Activated CD4-positive, alpha-beta T cell treated with anti-CD3 and anti-CD28 coated beads, Interleukin-2, amount 10 ng/mL, durations not matched to agents 24 days and 14 days (primary cell): ENCODE data around the gene ZNF644. TPM values are rescaled to one million over a fixed set of nuclear protein-coding genes. Genes with fewer than 3 reads are reported as not detected.

ENCODE experiments used
- DNase-seq: peaks from one replicate; pipeline ENCODE4 v3.0.0; 2022
- H3K27ac Mint-ChIP-seq: one replicate; pipeline ENCODE4 v1.8.0; 2022; ENCODE audit warnings: mild to moderate bottlenecking, mixed read lengths
- H3K27me3 Mint-ChIP-seq: one replicate; pipeline ENCODE4 v1.8.0; 2022; ENCODE audit warnings: mixed read lengths
- H3K36me3 Mint-ChIP-seq: one replicate; pipeline ENCODE4 v1.8.0; 2022; ENCODE audit warnings: low read depth, mild to moderate bottlenecking, mixed read lengths
- H3K4me1 Mint-ChIP-seq: one replicate; pipeline ENCODE4 v1.8.0; 2021; ENCODE audit warnings: mixed read lengths
- H3K4me3 Mint-ChIP-seq: one replicate; pipeline ENCODE4 v1.8.0; 2022; ENCODE audit warnings: mild to moderate bottlenecking, moderate library complexity, mixed read lengths
- H3K9me3 Mint-ChIP-seq: one replicate; pipeline ENCODE4 v1.8.0; 2021; ENCODE audit warnings: mixed read lengths
- intact Hi-C: fragments of 100-400 bp; cut with micrococcal nuclease; formaldehyde crosslinking; loops from one replicate; pipeline ENCODE4 v1.15.1; 2023
- total RNA-seq: library from RNA; stranded (reverse); gene quantifications from 2 replicates; pipeline ENCODE4 v1.2.3, GENCODE V29; 2022

Gene ZNF644
- total RNA-seq, 1 donor from 2014 or later = 57.7 TPM

DNA sequence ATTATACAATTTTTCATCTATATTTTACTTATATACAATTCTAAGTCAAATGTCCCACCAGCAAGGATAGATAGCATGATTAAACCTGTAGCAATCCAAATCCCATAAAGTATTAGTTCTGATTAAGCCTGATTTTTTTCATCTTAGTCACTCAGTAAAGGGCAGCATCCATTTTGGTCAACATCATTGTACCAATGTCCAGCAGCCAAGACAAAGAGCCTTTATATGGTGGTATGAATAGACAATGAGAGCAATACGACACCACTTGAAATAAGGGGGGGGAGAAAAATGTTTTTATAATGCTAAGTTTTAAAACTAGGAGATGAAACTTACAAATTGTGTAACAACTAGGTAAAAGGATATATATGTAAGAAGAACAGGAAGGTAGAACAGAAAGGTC is 7.4 kb downstream of the ZNF644 start:
- Mint-ChIP-seq H3K27ac (peak overlapping the region; percentile 5), H3K4me1 (peaks cover 50% of the 10 kb centered on the region), H3K9me3 (no peaks in the 10 kb centered on the region), H3K36me3 (peaks cover 36% of the 10 kb centered on the region), H3K4me3 (no peak overlapping the region), H3K27me3 (no peaks in the 10 kb centered on the region)
- intact Hi-C loops = no loop called here
- no peak for DNase-seq

DNA sequence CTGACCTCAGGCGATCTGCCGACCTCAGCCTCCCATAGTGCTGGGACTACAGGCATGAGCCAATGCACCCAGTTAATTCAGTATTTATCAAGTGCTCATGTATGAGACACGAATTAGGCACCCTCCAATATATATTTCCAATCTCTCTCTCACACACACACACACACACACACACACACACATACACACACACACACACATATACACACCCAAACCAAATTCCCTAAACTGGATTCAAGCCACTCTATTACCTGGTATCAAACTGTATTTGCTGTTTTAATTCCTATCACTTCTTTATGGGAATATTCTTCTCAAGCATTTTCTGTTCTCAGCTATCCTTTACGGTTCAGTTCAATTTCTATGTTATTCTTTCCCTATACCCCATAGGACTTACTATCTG is 8.5 kb downstream of the ZNF644 start:
- peaks cover 29% of the 10 kb centered on the region for H3K36me3 Mint-ChIP-seq
- no peaks in the 10 kb centered on the region for H3K27me3 Mint-ChIP-seq
- no peak for DNase-seq
- no peaks in the 10 kb centered on the region for H3K9me3 Mint-ChIP-seq
- no peak overlapping the region for H3K4me3 Mint-ChIP-seq
- H3K27ac Mint-ChIP-seq = no peak overlapping the region
- intact Hi-C loops = no loop called here
- peaks cover 41% of the 10 kb centered on the region for H3K4me1 Mint-ChIP-seq

DNA sequence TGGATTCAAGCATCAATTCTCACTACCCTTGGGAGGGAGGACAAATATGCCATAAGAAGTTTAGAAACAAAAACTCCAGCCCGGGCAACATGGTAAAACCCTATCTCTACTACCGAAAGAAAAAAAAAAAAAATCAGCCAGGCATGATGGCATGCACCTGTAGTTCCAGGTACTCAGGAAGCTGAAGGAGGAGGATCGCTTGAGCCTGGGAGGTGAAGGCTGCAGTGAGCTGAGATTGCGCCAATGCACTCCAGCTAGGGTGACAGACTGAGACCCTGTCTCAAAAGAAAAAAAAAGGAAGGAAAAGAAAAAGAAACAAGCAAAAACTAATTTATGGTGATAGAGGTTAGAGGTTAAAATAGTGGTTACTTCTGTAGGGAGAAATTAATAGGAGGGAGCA is 9.6 kb downstream of the ZNF644 start:
- Mint-ChIP-seq H3K9me3 (no peaks in the 10 kb centered on the region), H3K27ac (no peak overlapping the region), H3K4me3 (no peak overlapping the region), H3K27me3 (no peaks in the 10 kb centered on the region), H3K36me3 (peaks cover 30% of the 10 kb centered on the region), H3K4me1 (peaks cover 40% of the 10 kb centered on the region)
- DNase-seq = no peak
- intact Hi-C loops = no loop called here

DNA sequence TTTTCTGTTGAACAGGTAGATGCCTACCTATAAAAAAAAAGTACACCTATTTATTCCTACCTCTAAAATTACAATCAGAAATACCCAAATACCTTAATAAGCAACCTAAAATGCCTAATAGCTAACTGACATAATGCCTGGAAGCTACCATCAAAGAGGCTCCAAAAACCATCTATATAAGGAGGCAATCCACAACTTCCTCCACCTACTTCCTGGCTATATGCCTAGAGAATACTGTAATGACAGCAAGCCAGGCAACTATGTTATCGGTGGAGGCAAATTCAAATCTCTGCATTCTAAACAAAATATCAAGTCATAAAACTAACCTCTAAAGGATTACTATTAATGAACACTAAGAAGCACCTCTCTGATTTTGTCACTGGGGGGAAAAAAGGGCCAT is 10.1 kb downstream of the ZNF644 start:
- peaks cover 33% of the 10 kb centered on the region for H3K36me3 Mint-ChIP-seq
- no peak for DNase-seq
- H3K27me3 Mint-ChIP-seq = no peaks in the 10 kb centered on the region
- intact Hi-C loops = no loop called here
- H3K4me1 Mint-ChIP-seq = peaks cover 42% of the 10 kb centered on the region
- H3K9me3 Mint-ChIP-seq = no peaks in the 10 kb centered on the region
- no peak overlapping the region for H3K4me3 Mint-ChIP-seq
- no peak overlapping the region for H3K27ac Mint-ChIP-seq

DNA sequence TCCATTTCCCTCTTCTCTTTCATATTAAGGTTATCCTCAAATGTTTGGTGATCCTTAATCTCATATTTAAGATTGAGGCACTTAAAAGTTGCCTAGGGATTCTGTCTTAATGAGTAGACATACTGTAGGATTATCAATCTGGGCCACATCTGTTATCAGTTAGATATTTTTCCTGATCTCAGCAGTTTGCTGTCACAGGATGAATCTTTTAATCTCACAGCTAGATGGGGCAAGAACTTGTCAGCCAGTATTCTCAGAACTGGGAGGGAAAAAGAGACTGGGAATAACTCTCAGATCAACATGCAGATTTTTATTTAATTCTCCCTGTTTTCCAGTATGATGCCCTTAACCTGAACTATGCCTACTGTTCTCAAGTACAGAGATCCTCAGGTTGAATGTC is 14.0 kb downstream of the ZNF644 start:
- peaks cover 45% of the 10 kb centered on the region for H3K36me3 Mint-ChIP-seq
- no peak overlapping the region for H3K4me3 Mint-ChIP-seq

DNA sequence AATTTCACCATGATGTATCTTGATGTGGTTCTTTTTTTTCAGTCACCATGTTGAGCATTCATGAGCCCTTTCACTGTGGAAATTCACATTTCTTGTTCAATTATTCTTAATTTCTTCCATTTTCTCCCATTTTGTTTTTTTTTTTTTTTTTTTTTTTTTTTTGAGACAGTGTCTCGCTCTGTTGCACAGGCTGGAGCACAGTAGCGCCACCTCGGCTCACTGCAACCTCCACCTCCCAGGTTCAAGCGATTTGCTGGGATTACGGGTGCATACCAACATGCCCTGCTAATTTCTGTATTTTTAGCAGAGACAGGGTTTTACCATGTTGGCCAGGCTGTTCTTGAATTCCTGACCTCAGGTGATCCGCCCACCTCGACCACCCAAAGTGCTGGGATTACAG is 14.7 kb downstream of the ZNF644 start:
- H3K36me3 Mint-ChIP-seq = peaks cover 43% of the 10 kb centered on the region
- H3K27ac Mint-ChIP-seq = no peak overlapping the region

More for the DNA sequence above, 14.0 kb downstream of the ZNF644 start:
- no peak for DNase-seq
- Mint-ChIP-seq H3K9me3 (peaks cover 5% of the 10 kb centered on the region), H3K27me3 (no peaks in the 10 kb centered on the region), H3K27ac (no peak overlapping the region), H3K4me1 (peaks cover 47% of the 10 kb centered on the region)
- intact Hi-C loops = no loop called here

DNA sequence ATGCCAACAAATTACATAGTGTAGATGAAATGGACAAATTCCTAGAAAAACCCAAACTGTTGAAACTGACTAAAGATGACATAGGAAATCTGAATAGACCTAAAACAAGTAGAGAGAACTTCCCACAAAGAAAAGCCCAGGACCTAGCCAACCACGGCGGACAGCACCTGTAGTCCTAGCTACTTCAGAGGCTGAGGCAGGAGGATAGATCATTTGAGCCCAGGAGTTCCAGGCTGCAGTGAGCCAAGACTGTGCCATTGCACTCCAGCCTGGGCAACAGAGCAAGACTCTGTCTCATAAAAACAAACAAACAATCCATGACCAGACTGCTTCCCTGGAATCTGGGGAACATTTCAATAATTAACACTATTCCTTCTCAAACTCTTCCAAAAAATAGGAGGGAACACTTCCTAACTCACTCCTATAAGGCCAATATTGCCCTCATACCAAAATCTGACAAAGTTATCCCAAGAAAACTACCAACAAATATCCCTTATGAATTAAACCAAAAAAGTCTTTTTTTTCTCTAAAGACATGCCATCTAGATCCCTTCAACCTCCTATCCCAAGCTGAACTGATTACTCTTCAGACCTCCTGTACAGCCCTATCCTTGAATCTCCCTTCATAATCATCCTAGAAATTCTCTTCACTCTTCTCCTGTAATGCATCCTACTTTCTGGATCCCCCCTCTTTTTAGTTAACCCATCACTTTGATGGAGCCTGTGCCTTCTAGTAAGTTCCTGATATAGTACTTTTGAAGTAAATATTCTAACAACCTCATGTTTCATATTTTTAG is 15.5 kb downstream of the ZNF644 start:
- intact Hi-C loops = no loop called here
- no peak for DNase-seq
- peaks cover 36% of the 10 kb centered on the region for H3K4me1 Mint-ChIP-seq
- peaks cover 49% of the 10 kb centered on the region for H3K36me3 Mint-ChIP-seq
- peak overlapping the region; percentile 7 for H3K27ac Mint-ChIP-seq
- H3K27me3 Mint-ChIP-seq = no peaks in the 10 kb centered on the region
- peaks cover 5% of the 10 kb centered on the region for H3K9me3 Mint-ChIP-seq
- no peak overlapping the region for H3K4me3 Mint-ChIP-seq

More for the DNA sequence above, 14.7 kb downstream of the ZNF644 start:
- DNase-seq = no peak
- H3K4me3 Mint-ChIP-seq = no peak overlapping the region
- H3K4me1 Mint-ChIP-seq = peaks cover 41% of the 10 kb centered on the region
- H3K9me3 Mint-ChIP-seq = peaks cover 5% of the 10 kb centered on the region
- H3K27me3 Mint-ChIP-seq = no peaks in the 10 kb centered on the region
- intact Hi-C loops = no loop called here

DNA sequence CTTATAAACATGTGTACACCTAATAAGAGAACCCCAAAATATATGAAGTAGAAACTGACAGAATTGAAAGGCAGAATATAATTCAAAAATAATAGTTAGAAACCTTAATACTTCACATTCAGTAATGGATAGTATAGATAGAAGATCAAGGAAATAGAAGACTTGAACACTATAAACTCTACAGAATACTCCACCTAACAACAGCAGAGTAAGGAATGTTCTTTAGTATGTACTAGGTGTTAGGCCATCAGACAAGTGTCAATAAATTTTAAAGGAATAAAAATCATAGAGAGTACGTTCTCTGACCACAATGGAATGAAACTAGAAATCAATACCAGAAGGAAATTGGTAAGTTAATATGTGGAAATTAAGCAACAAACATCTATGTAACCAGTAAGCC is 16.6 kb downstream of the ZNF644 start:
- H3K9me3 Mint-ChIP-seq = peaks cover 9% of the 10 kb centered on the region
- DNase-seq = no peak
- intact Hi-C loops = no loop called here
- no peak overlapping the region for H3K27ac Mint-ChIP-seq
- H3K27me3 Mint-ChIP-seq = no peaks in the 10 kb centered on the region
- no peak overlapping the region for H3K4me3 Mint-ChIP-seq
- peaks cover 52% of the 10 kb centered on the region for H3K36me3 Mint-ChIP-seq
- peaks cover 41% of the 10 kb centered on the region for H3K4me1 Mint-ChIP-seq

DNA sequence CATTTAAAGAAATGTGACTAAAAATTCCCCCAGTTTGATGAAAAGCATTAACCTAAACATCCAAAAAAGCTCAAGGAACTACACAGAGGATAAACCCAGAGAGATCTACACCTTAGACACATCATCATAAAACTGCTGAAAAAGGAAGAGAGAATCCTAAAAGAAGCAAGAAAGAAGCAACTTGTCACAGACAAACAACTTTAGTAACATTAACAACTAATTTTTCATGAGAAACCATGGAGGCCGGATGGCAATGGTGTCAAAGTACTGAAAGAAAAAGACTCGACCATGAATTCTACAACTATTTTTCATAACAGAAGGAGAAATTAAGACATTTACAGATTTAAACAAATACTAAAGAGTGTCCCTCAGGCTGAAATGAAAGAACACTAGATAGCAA is 17.7 kb downstream of the ZNF644 start:
- Mint-ChIP-seq H3K27me3 (no peaks in the 10 kb centered on the region), H3K27ac (no peak overlapping the region), H3K4me3 (no peak overlapping the region), H3K36me3 (peaks cover 57% of the 10 kb centered on the region), H3K4me1 (peaks cover 47% of the 10 kb centered on the region), H3K9me3 (peaks cover 12% of the 10 kb centered on the region)
- intact Hi-C loops = no loop called here
- DNase-seq = no peak

DNA sequence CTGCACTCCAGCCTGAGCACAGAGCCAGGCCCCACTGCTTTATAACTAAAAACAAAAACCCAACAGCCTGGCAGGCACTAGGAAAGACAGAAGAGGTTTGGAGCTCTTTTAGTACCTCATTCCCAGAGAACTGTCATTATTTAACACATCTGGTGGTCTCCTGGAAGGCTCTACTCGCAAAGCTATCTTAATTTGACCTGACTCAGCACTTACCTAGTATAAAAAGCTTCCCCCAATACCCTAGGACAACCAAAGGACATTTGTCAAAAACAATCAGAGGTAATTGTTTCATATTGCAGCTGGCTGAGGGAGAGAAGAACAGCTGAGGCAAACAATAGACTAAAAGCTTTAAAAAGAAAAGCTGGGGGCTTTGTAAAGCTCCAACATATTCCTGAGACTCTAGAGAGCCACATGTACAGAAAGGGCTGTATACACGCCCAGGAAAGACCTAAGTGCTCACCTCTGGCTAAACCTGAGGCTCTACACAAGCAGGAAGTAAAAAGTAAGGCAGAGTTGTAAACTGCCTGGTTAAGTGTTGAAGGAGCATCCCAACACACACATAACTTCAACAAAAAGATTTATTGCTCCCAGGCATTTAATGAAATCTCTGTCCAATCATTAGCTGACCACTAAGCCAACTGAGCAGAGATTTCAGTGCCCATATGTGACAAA is 25.0 kb downstream of the ZNF644 start:
- H3K9me3 Mint-ChIP-seq = peaks cover 19% of the 10 kb centered on the region
- DNase-seq = no peak
- H3K27ac Mint-ChIP-seq = no peak overlapping the region
- intact Hi-C loops = no loop called here
- H3K36me3 Mint-ChIP-seq = peaks cover 55% of the 10 kb centered on the region
- no peak overlapping the region for H3K4me3 Mint-ChIP-seq
- no peaks in the 10 kb centered on the region for H3K27me3 Mint-ChIP-seq
- peaks cover 34% of the 10 kb centered on the region for H3K4me1 Mint-ChIP-seq

DNA sequence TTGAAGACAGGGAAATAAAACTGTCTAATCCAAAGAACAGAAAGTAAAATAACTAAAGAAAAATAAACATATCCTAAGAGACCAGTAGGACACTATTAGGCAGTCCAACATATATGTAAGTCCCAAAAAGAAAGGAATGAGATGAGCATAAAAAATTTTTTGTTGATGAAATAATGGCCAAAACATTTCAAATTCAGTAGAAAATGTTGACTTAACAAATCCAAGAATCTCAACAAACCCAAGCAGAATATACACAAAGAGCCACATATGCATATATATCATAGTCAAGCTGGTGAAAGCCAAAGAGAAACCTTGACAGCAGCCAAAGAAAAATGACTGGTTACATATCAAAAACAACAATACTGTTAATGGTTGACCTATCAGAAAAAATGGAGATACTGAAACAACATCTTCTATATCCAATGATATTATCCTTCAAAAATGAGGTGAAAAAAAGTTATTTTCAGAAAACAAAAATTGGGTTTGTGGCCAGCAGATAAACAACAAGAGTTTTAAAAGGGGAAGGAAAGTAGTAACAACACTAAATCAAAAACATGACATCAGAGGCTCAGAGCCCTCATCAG is 26.4 kb downstream of the ZNF644 start:
- intact Hi-C loops = no loop called here
- no peak for DNase-seq
- H3K4me3 Mint-ChIP-seq = no peak overlapping the region
- peak overlapping the region; percentile 37 for H3K27ac Mint-ChIP-seq
- H3K4me1 Mint-ChIP-seq = peaks cover 41% of the 10 kb centered on the region
- H3K9me3 Mint-ChIP-seq = peaks cover 20% of the 10 kb centered on the region
- no peaks in the 10 kb centered on the region for H3K27me3 Mint-ChIP-seq
- peaks cover 59% of the 10 kb centered on the region for H3K36me3 Mint-ChIP-seq

DNA sequence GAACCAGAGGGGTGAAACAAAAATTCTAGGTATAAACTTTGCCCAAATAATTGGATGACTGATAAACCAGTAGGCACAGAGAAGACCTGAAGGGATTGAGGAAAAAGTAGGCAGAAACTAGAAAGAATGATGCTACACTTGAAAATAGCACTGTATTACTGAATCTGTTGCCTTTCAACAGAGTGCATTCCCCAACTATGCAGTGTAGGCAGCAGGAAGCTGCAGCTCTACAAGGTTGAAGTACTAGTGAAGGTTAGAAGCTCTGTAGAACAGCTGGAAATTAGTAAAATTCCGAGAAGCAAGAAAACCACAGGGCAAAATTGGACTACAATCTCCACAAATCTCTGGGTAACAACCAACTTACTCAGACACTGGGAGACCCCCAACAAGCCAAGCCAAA is 27.4 kb downstream of the ZNF644 start:
- H3K36me3 Mint-ChIP-seq = peaks cover 61% of the 10 kb centered on the region
- peaks cover 21% of the 10 kb centered on the region for H3K9me3 Mint-ChIP-seq
- intact Hi-C loops = no loop called here
- DNase-seq = no peak
- H3K4me1 Mint-ChIP-seq = peaks cover 35% of the 10 kb centered on the region
- H3K27me3 Mint-ChIP-seq = no peaks in the 10 kb centered on the region
- no peak overlapping the region for H3K4me3 Mint-ChIP-seq
- H3K27ac Mint-ChIP-seq = no peak overlapping the region

DNA sequence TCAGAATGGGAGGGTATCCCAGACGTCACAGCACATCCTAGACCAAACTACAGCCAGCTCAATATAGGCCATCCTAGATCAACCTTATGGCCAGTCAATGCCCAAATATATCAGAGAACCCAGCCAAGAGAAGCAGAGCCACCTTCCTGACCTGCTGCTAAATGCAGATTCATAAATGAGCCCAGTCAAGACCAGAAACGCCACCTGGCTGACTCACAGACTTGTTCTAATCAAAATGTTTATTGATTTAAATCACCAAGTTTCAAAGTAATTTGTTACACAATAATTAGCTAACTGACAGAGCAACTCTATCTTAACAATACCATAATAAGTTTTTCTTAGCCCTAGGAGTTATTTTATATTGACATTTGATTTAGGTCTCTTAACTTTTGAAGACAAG is 28.6 kb downstream of the ZNF644 start:
- Mint-ChIP-seq H3K27me3 (no peaks in the 10 kb centered on the region), H3K4me1 (peaks cover 32% of the 10 kb centered on the region)
- intact Hi-C loops = no loop called here

DNA sequence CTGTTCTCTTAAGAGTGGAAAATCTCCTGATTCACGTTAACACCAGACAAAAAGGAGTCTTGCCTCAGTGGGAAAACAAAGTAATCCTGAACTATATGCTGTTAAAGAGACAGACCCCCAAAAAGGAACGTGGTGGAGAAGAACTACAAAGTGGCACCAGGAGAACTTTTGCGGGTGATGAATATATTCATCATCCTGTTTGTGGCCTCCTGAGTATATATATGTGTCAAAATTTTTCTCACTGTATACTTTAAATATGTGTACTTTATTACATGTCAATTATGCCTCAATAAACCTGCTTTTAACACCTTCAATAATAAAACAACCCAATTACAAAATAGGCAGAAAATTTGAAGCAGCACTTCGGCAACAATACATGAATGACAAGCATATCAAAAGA is 31.1 kb downstream of the ZNF644 start:
- Mint-ChIP-seq H3K9me3 (peaks cover 34% of the 10 kb centered on the region), H3K4me3 (no peak overlapping the region), H3K36me3 (peaks cover 71% of the 10 kb centered on the region), H3K27me3 (no peaks in the 10 kb centered on the region), H3K27ac (no peak overlapping the region), H3K4me1 (peaks cover 37% of the 10 kb centered on the region)
- DNase-seq = no peak
- intact Hi-C loops = no loop called here

More for the DNA sequence above, 28.6 kb downstream of the ZNF644 start:
- no peak overlapping the region for H3K27ac Mint-ChIP-seq
- no peak for DNase-seq
- H3K4me3 Mint-ChIP-seq = no peak overlapping the region
- H3K9me3 Mint-ChIP-seq = peaks cover 30% of the 10 kb centered on the region
- peaks cover 67% of the 10 kb centered on the region for H3K36me3 Mint-ChIP-seq
